ENCODE data around the gene PUDP. TPM values are rescaled to one million over a fixed set of nuclear protein-coding genes. Genes with fewer than 3 reads are reported as not detected.

The PUDP gene
- total RNA-seq, 1 donor from 2014 or later: 30.0 TPM

GRCh38 chrX:7147413-7147977 is 458 bp downstream of the PUDP start, which contains the start of gene STS:
TSS of gene STS (plus strand) at chrX:7147712. CDS start at chrX:7253200, 105,488 bp downstream.
- no peak for DNase-seq (ENCODE audit: extremely low read depth, low read depth, low spot score)

- no peak for DNase-seq (ENCODE audit: extremely low read depth, low read depth, low spot score)
These were observed 1.1 kb downstream of the PUDP start for GRCh38 chrX:7146703-7147412.

GRCh38 chrX:7146020-7146702 is 1.8 kb downstream of the PUDP start:
- no peak for DNase-seq (ENCODE audit: extremely low read depth, low read depth, low spot score)

- no peak for DNase-seq (ENCODE audit: extremely low read depth, low read depth, low spot score)
These were observed 2.5 kb downstream of the PUDP start for GRCh38 chrX:7145454-7145853.

- no peak for DNase-seq (ENCODE audit: extremely low read depth, low read depth, low spot score)
These were observed 3.9 kb downstream of the PUDP start for GRCh38 chrX:7143941-7144525.

GRCh38 chrX:7143076-7143475 is 4.9 kb downstream of the PUDP start:
- DNase-seq (ENCODE audit: extremely low read depth, low read depth, low spot score): no peak

GRCh38 chrX:7139202-7140081 is 8.5 kb downstream of the PUDP start:
- no peak for DNase-seq (ENCODE audit: extremely low read depth, low read depth, low spot score)

GRCh38 chrX:7134981-7135380 is 13.0 kb downstream of the PUDP start:
- DNase-seq (ENCODE audit: extremely low read depth, low read depth, low spot score): no peak

GRCh38 chrX:7133050-7133440 is 14.9 kb downstream of the PUDP start:
- no peak for DNase-seq (ENCODE audit: extremely low read depth, low read depth, low spot score)

- no peak for DNase-seq (ENCODE audit: extremely low read depth, low read depth, low spot score)
These were observed 15.5 kb downstream of the PUDP start for GRCh38 chrX:7132335-7133049.

GRCh38 chrX:7131621-7132020 is 16.3 kb downstream of the PUDP start:
- no peak for DNase-seq (ENCODE audit: extremely low read depth, low read depth, low spot score)

- DNase-seq (ENCODE audit: extremely low read depth, low read depth, low spot score): no peak
These were observed 20.9 kb downstream of the PUDP start for GRCh38 chrX:7127056-7127455.

GRCh38 chrX:7120878-7121219 is 27.1 kb downstream of the PUDP start:
- DNase-seq (ENCODE audit: extremely low read depth, low read depth, low spot score): no peak

GRCh38 chrX:7119950-7120877 is 27.7 kb downstream of the PUDP start:
- no peak for DNase-seq (ENCODE audit: extremely low read depth, low read depth, low spot score)

- no peak for DNase-seq (ENCODE audit: extremely low read depth, low read depth, low spot score)
These were observed 30.4 kb downstream of the PUDP start for GRCh38 chrX:7117587-7117986.

GRCh38 chrX:7116081-7116480 is 31.9 kb downstream of the PUDP start:
- DNase-seq (ENCODE audit: extremely low read depth, low read depth, low spot score): no peak

- no peak for DNase-seq (ENCODE audit: extremely low read depth, low read depth, low spot score)
These were observed 32.4 kb downstream of the PUDP start for GRCh38 chrX:7115557-7115956.

- no peak for DNase-seq (ENCODE audit: extremely low read depth, low read depth, low spot score)
These were observed 35.9 kb downstream of the PUDP start for GRCh38 chrX:7112071-7112470.

GRCh38 chrX:7111518-7111917 is 36.4 kb downstream of the PUDP start:
- no peak for DNase-seq (ENCODE audit: extremely low read depth, low read depth, low spot score)

Data from glomerular endothelial cell (primary cell).